GOT3 (cell line): Measurements from ENCODE around the gene CNOT6.

Experiments used
- DNase-seq: peaks from one replicate; lab custom pipeline; 2025; ENCODE audit warnings: mixed read lengths; lab: John Stamatoyannopoulos, UW

The CNOT6 gene

GRCh38 chr5:180622910-180623309 lies 128.7 kb downstream of the CNOT6 start:
- no peak for DNase-seq

- no peak for DNase-seq
These were observed 129.2 kb downstream of the CNOT6 start for GRCh38 chr5:180623411-180623834.

GRCh38 chr5:180623844-180624243 lies 129.7 kb downstream of the CNOT6 start:
- no peak for DNase-seq

GRCh38 chr5:180624587-180624986 lies 130.4 kb downstream of the CNOT6 start:
- no peak for DNase-seq

- DNase-seq: no peak
These were observed 131.1 kb downstream of the CNOT6 start for GRCh38 chr5:180625125-180625790.

- no peak for DNase-seq
These were observed 131.8 kb downstream of the CNOT6 start for GRCh38 chr5:180625791-180626660.

- DNase-seq: no peak
These were observed 132.6 kb downstream of the CNOT6 start for GRCh38 chr5:180626661-180627385.

GRCh38 chr5:180627386-180628120 lies 133.4 kb downstream of the CNOT6 start:
- no peak for DNase-seq
